Ovary (tissue), 3 donors: ENCODE measurements around the gene FHOD3.
"Not testable (repeated sequence)": the region's sequence is repeated elsewhere in the genome, so short reads cannot be mapped to it uniquely, and the experiment has no call there.

Experiments
- POLR2A ChIP-seq: fragments of 450-650 bp; IDR thresholded peaks from one replicate; pipeline ENCODE4 v1.6.1; 2017; ENCODE audit warnings: antibody characterized with exemption, mild to moderate bottlenecking, moderate library complexity
- TF ChIP-seq, protein P1 (sequence below), 3 donors: fragments of 450-650 bp in 2 of 3; fragments of 200-600 bp in 1 of 3; IDR thresholded peaks; one replicate each; pipeline versions ENCODE4 v1.5.1 to v1.8.0; 2016 to 2022; ENCODE audit warnings: antibody characterized with exemption in 3 of 3, mild to moderate bottlenecking in 1 of 3
- donor health status: DM: no; HTN: no; CAD: no.

DNA sequence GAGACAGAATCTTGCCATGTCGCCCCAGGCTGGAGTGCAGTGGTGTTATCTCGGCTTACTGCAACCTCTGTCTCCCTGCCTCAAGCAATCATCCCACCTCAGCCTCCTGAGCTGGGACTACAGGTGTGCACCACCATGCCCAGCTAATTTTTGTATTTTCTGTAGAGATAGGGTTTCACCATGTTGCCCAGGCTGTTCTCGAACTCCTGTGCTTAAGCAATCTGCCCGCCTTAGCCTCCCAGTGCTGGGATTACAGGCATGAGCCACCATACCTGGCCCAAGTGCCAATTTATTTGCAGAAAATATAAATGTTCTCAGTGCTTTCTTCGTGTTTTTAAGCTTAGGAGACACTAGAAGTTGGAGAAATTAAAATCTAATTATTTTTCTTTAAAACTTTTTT, 166.0 kb downstream of the FHOD3 start:
- TF ChIP-seq, protein P1, sequence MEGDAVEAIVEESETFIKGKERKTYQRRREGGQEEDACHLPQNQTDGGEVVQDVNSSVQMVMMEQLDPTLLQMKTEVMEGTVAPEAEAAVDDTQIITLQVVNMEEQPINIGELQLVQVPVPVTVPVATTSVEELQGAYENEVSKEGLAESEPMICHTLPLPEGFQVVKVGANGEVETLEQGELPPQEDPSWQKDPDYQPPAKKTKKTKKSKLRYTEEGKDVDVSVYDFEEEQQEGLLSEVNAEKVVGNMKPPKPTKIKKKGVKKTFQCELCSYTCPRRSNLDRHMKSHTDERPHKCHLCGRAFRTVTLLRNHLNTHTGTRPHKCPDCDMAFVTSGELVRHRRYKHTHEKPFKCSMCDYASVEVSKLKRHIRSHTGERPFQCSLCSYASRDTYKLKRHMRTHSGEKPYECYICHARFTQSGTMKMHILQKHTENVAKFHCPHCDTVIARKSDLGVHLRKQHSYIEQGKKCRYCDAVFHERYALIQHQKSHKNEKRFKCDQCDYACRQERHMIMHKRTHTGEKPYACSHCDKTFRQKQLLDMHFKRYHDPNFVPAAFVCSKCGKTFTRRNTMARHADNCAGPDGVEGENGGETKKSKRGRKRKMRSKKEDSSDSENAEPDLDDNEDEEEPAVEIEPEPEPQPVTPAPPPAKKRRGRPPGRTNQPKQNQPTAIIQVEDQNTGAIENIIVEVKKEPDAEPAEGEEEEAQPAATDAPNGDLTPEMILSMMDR (IDR thresholded peaks at IDR 0.05): not testable (repeated sequence)
- TF ChIP-seq POLR2A: not testable (repeated sequence)
